HG03571 (cell line): ENCODE data around the gene GLB1L.
"Not testable (repeated sequence)": the region's sequence is repeated elsewhere in the genome, so short reads cannot be mapped to it uniquely, and the experiment has no call there.

Source experiments
- ATAC-seq: cut with Tn5 transposase; IDR thresholded peaks from one replicate; pipeline ENCODE4 v1.9.1; 2021; ENCODE audit not compliant: unreplicated experiment

GLB1L gene

GRCh38 chr2:219245148-219245898, at the start of gene GLB1L, which contains the start of gene STK16:
GLB1L (minus strand) TSS chr2:219245444; CDS start chr2:219243573, 1,871 bp downstream.
STK16 (plus strand) TSS chr2:219245479; CDS start chr2:219246000, 521 bp downstream.
- peak; percentile 58 for ATAC-seq

- ATAC-seq, result peak; percentile 89
Observed at GRCh38 chr2:219294356-219295351, 49.4 kb upstream of the GLB1L start.

- ATAC-seq, result no peak
Observed at GRCh38 chr2:219293736-219294231, 48.5 kb upstream of the GLB1L start.

- no peak for ATAC-seq
Observed at GRCh38 chr2:219292616-219293015, 47.4 kb upstream of the GLB1L start.

DNA sequence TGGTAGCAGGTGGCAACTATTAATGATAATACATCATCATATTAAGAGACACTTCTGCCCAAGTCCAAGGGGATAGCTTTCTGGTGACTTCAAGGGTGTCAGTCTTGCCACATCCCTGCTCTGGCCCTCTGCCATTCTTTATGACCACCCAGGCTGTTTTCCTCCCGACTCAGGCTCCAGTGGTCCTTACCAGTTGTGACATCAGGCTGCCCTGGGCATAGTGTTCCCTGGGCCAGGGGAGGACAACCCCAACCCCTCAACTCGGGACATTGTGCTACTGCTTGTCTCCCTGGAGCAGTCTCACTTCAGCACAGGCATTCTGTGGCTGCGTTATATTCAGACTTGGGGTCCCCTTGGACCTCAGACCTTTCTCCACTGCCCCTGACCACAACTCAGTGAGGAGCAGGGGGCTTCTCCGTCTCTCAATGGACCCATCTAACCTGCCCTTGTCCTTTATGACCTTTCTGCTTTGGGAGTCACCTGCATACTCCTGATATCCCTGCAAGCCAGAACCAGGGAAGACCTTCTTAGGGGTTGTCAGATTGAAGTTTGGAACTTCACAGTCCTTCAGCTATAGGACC, 46.8 kb upstream of the GLB1L start:
- no peak for ATAC-seq

- no peak for ATAC-seq
Observed at GRCh38 chr2:219291394-219291793, 46.1 kb upstream of the GLB1L start.

DNA sequence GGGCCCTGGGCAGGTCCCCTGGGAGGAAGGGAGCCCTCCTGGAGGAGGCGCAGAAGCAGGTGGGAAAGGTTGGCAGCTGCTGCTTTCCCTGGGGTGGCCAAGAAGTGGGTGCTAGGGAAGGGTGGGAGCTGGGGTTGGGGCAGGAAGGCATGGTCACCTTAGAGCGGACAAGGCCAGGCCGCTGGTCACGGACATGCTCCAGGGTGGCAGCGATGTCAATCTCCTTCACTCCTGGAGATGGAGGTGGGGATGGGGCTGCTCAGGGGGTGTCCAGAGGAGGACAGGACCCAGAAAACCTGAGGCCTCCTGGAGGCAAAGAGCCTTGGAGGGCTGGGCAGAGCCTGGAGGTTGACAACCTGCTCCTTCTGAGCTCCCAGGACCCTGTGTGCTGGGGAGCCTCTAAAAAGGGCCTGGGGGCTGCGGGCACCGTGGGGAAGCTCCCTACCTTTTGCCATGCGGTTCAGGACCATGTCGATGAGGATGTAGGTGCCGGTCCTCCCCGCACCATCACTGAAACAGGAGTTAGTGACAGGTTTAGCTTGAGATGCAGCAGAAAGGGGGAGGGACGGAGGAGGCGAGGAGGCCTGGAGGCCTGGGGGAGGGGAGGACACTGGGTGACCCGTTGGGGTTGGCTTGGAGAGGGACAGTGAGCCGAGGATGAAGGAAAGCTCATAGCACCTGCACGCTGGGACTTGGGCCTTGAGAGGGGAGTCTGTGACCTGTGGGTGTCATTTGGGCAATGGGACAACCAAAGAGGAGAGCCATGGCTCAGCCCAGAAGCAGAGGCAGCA, 45.3 kb upstream of the GLB1L start:
- ATAC-seq, result no peak

DNA sequence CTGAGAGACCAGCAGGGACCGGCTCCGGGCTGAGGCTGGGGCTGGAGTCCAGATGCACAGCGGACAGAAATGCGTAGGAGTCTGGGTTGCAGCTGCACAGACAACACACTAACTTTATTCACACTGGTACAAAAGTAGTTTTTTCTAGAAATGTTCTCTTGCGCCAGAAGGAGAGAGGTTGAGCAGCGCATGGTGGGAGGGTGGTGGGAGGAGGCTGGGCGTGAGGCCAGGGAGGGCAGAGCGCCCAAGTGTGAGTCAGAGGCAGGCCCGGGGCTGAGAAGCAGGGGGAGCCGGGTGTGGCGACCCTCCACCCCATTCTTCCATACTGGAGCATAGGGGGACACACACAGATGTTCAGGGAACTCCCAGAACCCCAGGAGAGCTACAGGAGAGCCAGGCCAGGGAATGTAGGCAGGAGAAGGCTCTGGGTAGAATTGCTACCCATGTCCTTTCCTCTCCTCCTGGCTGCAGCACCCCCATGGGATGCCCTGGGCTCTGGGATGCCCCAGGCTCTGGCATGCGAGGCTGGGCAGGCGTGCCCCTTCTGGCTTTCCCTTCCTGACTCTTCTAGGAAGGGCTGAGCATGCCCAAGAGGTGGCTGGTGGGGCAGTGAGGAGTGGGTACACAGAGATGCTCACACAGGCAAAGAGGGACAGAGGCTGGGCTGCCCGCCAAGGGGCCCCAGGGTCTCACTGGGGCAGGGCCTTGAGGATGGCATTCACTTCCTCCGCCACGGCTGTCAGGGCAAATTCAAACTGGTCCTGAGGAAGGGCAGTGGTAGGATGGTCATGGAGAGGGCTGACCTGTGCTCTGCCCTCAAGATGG, 44.5 kb upstream of the GLB1L start:
- no peak for ATAC-seq

DNA sequence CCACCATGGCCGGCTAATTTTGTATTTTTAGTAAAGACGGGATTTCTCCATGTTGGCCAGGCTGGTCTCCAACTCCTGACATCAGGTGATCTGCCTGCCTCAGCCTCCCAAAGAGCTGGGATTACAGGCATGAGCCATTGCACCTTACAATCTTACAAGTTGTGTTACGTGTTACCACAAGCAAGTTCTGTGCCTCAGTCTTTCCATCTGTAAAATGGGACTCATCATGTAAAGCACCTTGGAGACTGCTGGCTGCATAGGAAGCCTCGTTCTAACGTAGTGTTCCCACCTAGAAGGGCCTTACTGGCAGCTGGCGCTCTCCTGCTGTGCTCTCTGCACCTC, 43.9 kb upstream of the GLB1L start:
- no peak for ATAC-seq

GRCh38 chr2:219287580-219288265, 42.5 kb upstream of the GLB1L start:
- no peak for ATAC-seq

DNA sequence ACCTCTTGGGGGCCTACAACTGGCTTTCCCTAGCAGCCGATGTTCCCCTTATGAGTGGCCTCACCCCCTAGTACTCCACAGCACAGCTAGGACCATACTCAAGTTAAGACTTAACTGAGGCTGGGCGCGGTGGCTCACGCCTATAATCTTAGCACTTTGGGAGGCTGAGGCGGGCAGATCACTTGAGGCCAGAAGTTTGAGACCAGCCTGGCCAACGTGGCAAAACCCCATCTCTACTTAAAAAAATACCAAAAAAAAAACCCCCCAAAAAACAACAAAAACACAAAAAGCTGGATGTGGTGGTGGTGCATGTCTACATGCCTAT, 41.8 kb upstream of the GLB1L start:
- not testable (repeated sequence) for ATAC-seq

DNA sequence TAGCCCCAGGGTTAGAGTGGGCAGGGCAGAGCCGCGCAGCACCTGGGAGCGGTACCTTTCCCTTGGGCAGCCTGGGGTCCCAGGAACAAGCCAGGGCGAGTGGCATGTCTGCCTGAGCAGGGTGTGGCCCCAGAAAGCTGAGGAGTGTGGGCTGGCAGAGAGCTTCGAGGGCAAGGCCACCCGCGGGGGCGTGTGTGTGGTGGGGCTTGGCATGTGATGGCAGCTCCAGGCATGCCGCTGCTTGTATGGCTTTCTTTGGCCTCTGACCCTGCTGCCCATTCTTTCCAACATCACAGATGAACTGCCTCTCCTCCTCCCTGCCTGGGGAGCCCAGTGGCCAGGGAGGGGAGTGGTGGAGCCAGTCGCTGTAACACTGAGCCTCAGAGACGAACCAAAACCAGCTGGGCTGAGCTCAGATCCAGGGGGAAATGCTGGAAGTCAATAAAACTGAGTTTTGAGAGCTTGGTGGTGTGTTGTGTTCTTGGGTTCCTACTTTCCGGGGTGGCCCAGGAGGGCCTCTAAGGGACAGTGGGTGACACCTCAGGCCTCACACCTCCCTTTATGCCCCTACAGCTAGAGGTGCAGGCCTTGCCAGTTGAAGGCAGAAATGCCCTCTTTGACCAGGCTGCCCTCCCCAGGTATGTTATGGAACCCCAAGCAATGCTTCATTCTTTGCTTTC, 41.3 kb upstream of the GLB1L start:
- ATAC-seq, result no peak

DNA sequence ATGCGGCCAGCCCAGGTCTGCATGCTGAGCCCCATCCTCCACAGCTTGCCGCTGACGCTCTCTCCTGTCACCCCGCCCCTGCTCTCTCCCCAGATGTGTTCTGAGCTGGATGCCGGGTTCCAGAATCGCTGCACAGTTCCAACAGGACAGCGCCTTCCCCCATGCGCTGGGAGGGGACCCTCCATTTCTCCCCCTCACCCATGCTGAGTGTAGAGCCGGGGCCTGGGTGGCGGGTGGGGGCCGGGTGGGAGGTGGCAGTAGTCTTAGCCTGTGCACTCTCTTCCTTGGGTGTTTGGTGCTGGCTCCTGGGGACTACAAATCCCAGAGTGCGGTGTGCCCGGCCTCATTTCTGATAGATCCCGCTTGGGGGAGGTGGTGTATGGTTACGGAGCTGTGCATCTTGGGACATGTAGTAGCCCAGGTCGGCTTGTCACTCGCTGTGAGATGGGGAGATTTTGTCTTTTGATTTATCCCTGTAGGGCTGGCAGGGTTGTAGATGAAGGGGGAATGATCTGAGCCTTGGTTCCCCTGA, 40.7 kb upstream of the GLB1L start:
- no peak for ATAC-seq

GRCh38 chr2:219285373-219285735, 40.1 kb upstream of the GLB1L start:
- no peak for ATAC-seq

GRCh38 chr2:219284501-219285372, 39.5 kb upstream of the GLB1L start:
- no peak for ATAC-seq

DNA sequence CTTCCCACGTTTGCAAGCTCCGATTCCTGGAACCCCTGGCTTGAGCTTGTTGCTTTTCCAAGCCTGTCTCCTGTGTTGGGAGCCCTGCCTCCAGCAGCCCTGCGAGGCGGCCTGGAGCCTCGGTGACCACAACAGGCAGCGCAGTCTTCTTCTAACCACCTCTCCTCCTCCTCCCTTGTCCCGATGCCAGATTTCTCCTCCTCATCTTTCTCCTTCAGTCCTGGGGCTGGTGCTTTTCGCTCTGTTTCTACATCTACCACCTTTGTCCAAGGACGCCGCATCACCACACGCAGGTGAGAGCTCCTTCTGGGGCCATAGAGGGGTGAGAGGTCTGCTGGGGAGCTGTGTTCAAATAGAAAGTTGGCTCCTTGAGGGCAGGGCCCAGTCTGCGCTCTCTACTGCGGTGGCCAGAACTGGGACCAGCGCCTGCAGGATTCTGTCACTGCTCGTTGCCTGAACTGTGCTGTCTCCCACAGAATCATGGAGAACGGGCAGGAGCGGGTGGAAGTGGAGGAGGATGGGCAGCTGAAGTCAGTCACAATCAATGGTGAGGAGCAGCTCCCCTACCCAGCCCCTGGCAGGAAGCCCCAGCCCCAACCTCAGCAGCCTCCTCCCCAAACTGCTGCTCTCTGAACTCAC, 37.8 kb upstream of the GLB1L start:
- ATAC-seq, result no peak

- no peak for ATAC-seq
Observed at GRCh38 chr2:219282375-219282774, 37.1 kb upstream of the GLB1L start.
